ENCODE measurements around the gene PAM16. TPM values are rescaled to one million over a fixed set of nuclear protein-coding genes. Genes with fewer than 3 reads are reported as not detected.

PAM16 gene
- total and polyA plus RNA-seq, 2 of the 8 experiments (the other 6 are each of a cell fraction or from before 2014, with no cell fraction given): 78.3 to 198 TPM

DNA sequence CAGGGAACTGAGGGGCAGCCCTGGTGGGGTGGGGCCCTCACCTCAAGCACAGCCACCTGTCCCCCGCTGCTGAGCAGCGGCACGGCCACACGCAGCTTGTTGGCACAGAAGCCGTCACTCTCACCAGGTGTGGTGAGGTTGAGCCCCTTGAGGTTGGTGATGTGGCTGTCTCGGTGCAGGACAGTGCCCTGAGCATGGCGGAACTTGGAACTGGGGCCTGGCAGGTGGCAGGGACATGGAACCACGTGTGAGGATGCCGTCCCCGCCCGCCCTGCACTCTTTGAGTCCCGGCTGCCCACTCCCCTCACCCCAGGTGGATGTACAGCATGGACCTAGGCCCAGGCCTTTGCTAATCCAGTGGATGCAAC is 10.8 kb upstream of the PAM16 start:
- Histone ChIP-seq H2BK12ac (ENCODE audit: low read depth, low read length) (no peak overlapping the region), H2AK5ac (ENCODE audit: low read depth, low read length) (no peak overlapping the region), H3K27ac (ENCODE audit: low read depth, low read length) (no peak overlapping the region), H3K23ac (ENCODE audit: insufficient read length) (no peak overlapping the region), H3K27me3 (replicated peaks in 1 of 4; ENCODE audit: control insufficient read depth in 3 of 4, extremely low read depth in 1 of 4, insufficient read depth in 3 of 4, low read length in 3 of 4) (no peaks in the 10 kb centered on the region), H2AFZ (ENCODE audit: low read length) (no peak overlapping the region), H4K8ac (ENCODE audit: extremely low read depth, insufficient read depth, low read length) (no peak overlapping the region), H3K79me2 (ENCODE audit: control insufficient read depth in 1 of 2, insufficient read depth in 2 of 2, low read length in 2 of 2) (no peaks in the 10 kb centered on the region), H3K4me3 (ENCODE audit: extremely low read depth in 1 of 4, insufficient read depth in 2 of 4, low read depth in 3 of 4, low read length in 4 of 4) (no peak overlapping the region), H3K79me1 (ENCODE audit: low read depth, low read length) (no peaks in the 10 kb centered on the region), H4K5ac (ENCODE audit: insufficient read length, low read depth, low read length) (no peak overlapping the region), H3K4ac (replicated peaks; ENCODE audit: insufficient read length, low read depth, low read length) (no peak overlapping the region), H3K4me1 (replicated peaks in 1 of 4; ENCODE audit: control insufficient read depth in 3 of 4, insufficient read depth in 4 of 4, low read length in 3 of 4) (peaks cover 0 to 3% (median 1%) of the 10 kb centered on the region in 4 experiments; a peak in 3 of 7 replicates), H3K56ac (replicated peaks; ENCODE audit: insufficient read length, low read depth, low read length) (no peak overlapping the region), H3K9ac (replicated peaks in 1 of 4; ENCODE audit: extremely low read depth in 1 of 4, low read depth in 3 of 4, low read length in 3 of 4) (no peak overlapping the region), H2BK120ac (replicated peaks; ENCODE audit: low read depth, low read length) (no peak overlapping the region), H3K14ac (ENCODE audit: insufficient read length) (no peak overlapping the region), H3K23me2 (ENCODE audit: low read depth, low read length) (peaks cover 2% of the 10 kb centered on the region; the same call in 1 of the 2 replicates), H2BK20ac (ENCODE audit: low read length) (no peak overlapping the region), H2BK5ac (ENCODE audit: low read depth, low read length) (no peak overlapping the region), H3K4me2 (ENCODE audit: insufficient read depth in 1 of 2, low read depth in 2 of 2, low read length in 2 of 2) (no peak overlapping the region), H3K36me3 (ENCODE audit: control insufficient read depth in 2 of 4, insufficient read depth in 4 of 4, low read length in 3 of 4) (no peaks in the 10 kb centered on the region), H2BK15ac (ENCODE audit: low read length) (no peak overlapping the region), H3K18ac (ENCODE audit: extremely low read depth, low read length) (no peak overlapping the region), H3K9me3 (ENCODE audit: insufficient read depth in 2 of 2, low read depth in 1 of 2, low read length in 1 of 2) (no peaks in the 10 kb centered on the region), H4K91ac (replicated peaks; ENCODE audit: insufficient read length, low read length) (no peak overlapping the region), H4K20me1 (replicated peaks in 1 of 2; ENCODE audit: control insufficient read depth in 1 of 2, insufficient read depth in 2 of 2, low read length in 2 of 2) (peaks cover 0 to 3% of the 10 kb centered on the region in 2 experiments)
- FAIRE-seq (no peak), DNase-seq (ENCODE audit: low read depth in 1 of 2, low spot score in 2 of 2) (no peak)
- CTCF ChIA-PET (ENCODE audit: partially characterized antibody): interaction anchor here (0.8 to 14.0 kb wide), 8 partner anchors 8 to 100 kb away, joined by 3 to 425 read pairs (median 14); no protein-coding TSS in a partner anchor
- no peak for TF ChIP-seq TBP (IDR thresholded peaks at IDR 0.05; ENCODE audit: low read depth, low read length)
- no peak for TF ChIP-seq RAD21 (IDR thresholded peaks at IDR 0.05 in 1 of 2, conservative IDR thresholded peaks at IDR 0.05 in 1 of 2; ENCODE audit: low read depth in 2 of 2, low read length in 2 of 2)
- no peak for TF ChIP-seq TAF7 (optimal IDR thresholded peaks at IDR 0.05; ENCODE audit: borderline replicate concordance, low read depth, low read length)
- no peak for TF ChIP-seq SRF (IDR thresholded peaks at IDR 0.05; ENCODE audit: low read depth, low read length)
- 87% methylated on average over 12 of the region's 12 CpGs; no CpG with 5 or more reads in 1 of the 2 experiments for WGBS, 2 experiments (ENCODE audit: extremely low coverage in 1 of 2, insufficient coverage in 1 of 2, insufficient read length in 1 of 2, insufficient replicate concordance in 2 of 2, low coverage in 1 of 2, low lambda C conversion rate in 2 of 2, missing lambda C conversion rate in 1 of 2)
- POLR2A ChIA-PET (ENCODE audit: partially characterized antibody): interaction anchor here (0.8 to 2.3 kb wide), 7 partner anchors 9 to 45 kb away, joined by 3 to 14 read pairs (median 4); no protein-coding TSS in a partner anchor
